ENCODE results near the gene ITGAL.

GRCh38 chr16:30552956-30553355 lies 80.4 kb downstream of the ITGAL start:
- TF ChIP-seq CTCF (IDR thresholded peaks at IDR 0.05), result no peak
- no peak for TF ChIP-seq POLR2A (IDR thresholded peaks at IDR 0.05)

Data from heart left ventricle (tissue), 13 donors.